Measurements from ENCODE around the gene CDKN3.

DNA sequence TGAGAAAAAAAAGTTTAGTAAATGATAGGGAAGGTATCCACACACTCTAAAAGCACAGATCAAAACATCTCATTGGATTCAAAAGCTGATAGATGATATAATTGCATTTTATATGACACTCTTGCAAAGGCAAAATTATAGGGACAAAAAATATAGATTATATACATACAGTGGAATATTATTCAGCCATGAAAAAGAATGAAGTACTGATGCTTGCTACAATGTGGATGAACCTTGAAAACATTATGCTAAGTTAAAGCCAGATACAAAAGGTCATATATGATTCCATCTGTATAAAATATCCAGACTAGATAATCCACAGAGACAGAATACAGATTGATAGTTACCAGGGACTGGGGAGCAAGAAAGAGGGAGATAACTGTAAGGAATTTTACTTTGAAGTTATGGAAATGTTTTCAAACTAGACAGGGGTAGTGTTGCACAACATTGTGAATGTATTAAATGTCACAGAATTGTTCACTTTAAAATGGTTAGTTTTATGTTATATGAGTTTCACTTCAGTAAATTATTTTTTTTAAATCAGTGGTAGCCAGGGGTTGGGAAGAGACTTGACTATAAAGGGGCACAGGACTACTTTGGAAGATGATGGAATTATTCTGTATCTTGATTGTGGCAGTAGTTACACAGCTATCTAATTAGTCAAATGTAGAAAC lies 41.7 kb upstream of the CDKN3 start:
- TF ChIP-seq, protein P1, sequence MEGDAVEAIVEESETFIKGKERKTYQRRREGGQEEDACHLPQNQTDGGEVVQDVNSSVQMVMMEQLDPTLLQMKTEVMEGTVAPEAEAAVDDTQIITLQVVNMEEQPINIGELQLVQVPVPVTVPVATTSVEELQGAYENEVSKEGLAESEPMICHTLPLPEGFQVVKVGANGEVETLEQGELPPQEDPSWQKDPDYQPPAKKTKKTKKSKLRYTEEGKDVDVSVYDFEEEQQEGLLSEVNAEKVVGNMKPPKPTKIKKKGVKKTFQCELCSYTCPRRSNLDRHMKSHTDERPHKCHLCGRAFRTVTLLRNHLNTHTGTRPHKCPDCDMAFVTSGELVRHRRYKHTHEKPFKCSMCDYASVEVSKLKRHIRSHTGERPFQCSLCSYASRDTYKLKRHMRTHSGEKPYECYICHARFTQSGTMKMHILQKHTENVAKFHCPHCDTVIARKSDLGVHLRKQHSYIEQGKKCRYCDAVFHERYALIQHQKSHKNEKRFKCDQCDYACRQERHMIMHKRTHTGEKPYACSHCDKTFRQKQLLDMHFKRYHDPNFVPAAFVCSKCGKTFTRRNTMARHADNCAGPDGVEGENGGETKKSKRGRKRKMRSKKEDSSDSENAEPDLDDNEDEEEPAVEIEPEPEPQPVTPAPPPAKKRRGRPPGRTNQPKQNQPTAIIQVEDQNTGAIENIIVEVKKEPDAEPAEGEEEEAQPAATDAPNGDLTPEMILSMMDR (IDR thresholded peaks at IDR 0.05) = no peak
- no peak for TF ChIP-seq POLR2A (IDR thresholded peaks at IDR 0.05)
